Neural crest cell (in vitro differentiated cells): ENCODE data around the gene TIFAB. TPM values are rescaled to one million over a fixed set of nuclear protein-coding genes. Genes with fewer than 3 reads are reported as not detected.

ENCODE experiments used
- DNase-seq: peaks from one replicate; pipeline ENCODE4 v3.0.0; 2021; ENCODE audit warnings: low read depth, mixed read lengths, low spot score
- H3K27ac Mint-ChIP-seq: one replicate; pipeline ENCODE4 v1.8.0; 2021; ENCODE audit warnings: mild to moderate bottlenecking, mixed read lengths; ENCODE audit not compliant: unreplicated experiment
- H3K27me3 Mint-ChIP-seq: 2 replicates; pipeline ENCODE4 v1.8.0; 2021; ENCODE audit warnings: low read depth, mild to moderate bottlenecking, mixed read lengths
- H3K36me3 Mint-ChIP-seq: 2 replicates; pipeline ENCODE4 v1.8.0; 2021; ENCODE audit warnings: low read depth, mild to moderate bottlenecking, mixed read lengths
- H3K4me1 Mint-ChIP-seq: 2 replicates; pipeline ENCODE4 v1.8.0; 2021; ENCODE audit warnings: mixed read lengths
- H3K4me3 Mint-ChIP-seq: one replicate; pipeline ENCODE4 v1.8.0; 2021; ENCODE audit warnings: mild to moderate bottlenecking, mixed read lengths
- H3K9me3 Mint-ChIP-seq: 2 replicates; pipeline ENCODE4 v1.8.0; 2021; ENCODE audit warnings: mixed read lengths
- CTCF ChIP-seq: fragments of 200-600 bp; sonication (generic); conservative IDR thresholded peaks from 2 replicates; pipeline ENCODE4 v1.5.0; 2021; ENCODE audit warnings: antibody characterized with exemption, mild to moderate bottlenecking
- total RNA-seq: library from RNA; stranded (reverse); gene quantifications from 2 replicates; pipeline ENCODE4 v1.2.1, GENCODE V29; 2021

The TIFAB gene
- total RNA-seq, 1 donor from 2014 or later: not detected

GRCh38 chr5:135402031-135402430 lies 50.1 kb downstream of the TIFAB start:
- no peaks in the 10 kb centered on the region for H3K9me3 Mint-ChIP-seq
- TF ChIP-seq CTCF: no peak
- H3K36me3 Mint-ChIP-seq: no peaks in the 10 kb centered on the region
- no peak overlapping the region for H3K4me3 Mint-ChIP-seq
- H3K27ac Mint-ChIP-seq: no peak overlapping the region
- peaks cover 31% of the 10 kb centered on the region for H3K4me1 Mint-ChIP-seq
- no peak for DNase-seq
- peaks cover 42% of the 10 kb centered on the region for H3K27me3 Mint-ChIP-seq

- peak overlapping the region; percentile 96 for H3K4me3 Mint-ChIP-seq
- H3K4me1 Mint-ChIP-seq: peaks cover 42% of the 10 kb centered on the region
Observed at GRCh38 chr5:135400866-135401265, 51.3 kb downstream of the TIFAB start.

GRCh38 chr5:135399794-135400542 lies 52.2 kb downstream of the TIFAB start:
- Mint-ChIP-seq H3K4me3 (peak overlapping the region; percentile 96), H3K36me3 (no peaks in the 10 kb centered on the region), H3K27me3 (peaks cover 30% of the 10 kb centered on the region), H3K9me3 (no peaks in the 10 kb centered on the region), H3K27ac (peak overlapping the region; percentile 14), H3K4me1 (peaks cover 48% of the 10 kb centered on the region)
- DNase-seq: no peak
- TF ChIP-seq CTCF: no peak

More at GRCh38 chr5:135400866-135401265, 51.3 kb downstream of the TIFAB start:
- Mint-ChIP-seq H3K27ac (no peak overlapping the region), H3K9me3 (no peaks in the 10 kb centered on the region), H3K27me3 (peaks cover 34% of the 10 kb centered on the region), H3K36me3 (no peaks in the 10 kb centered on the region)
- DNase-seq: no peak
- no peak for TF ChIP-seq CTCF

GRCh38 chr5:135398855-135399793 lies 53.0 kb downstream of the TIFAB start, which contains the start of gene MACROH2A1:
MACROH2A1 (minus strand) TSS chr5:135399231; CDS start chr5:135389093, 10,138 bp downstream.
- no peaks in the 10 kb centered on the region for H3K36me3 Mint-ChIP-seq
- H3K27ac Mint-ChIP-seq: peak within 1 kb of the TSS; percentile 58
- peaks cover 55% of the 10 kb centered on the region for H3K4me1 Mint-ChIP-seq

More at GRCh38 chr5:135398855-135399793, 53.0 kb downstream of the TIFAB start, which contains the start of gene MACROH2A1:
- DNase-seq: peak; percentile 78
- H3K9me3 Mint-ChIP-seq: no peaks in the 10 kb centered on the region
- peak within 1 kb of the TSS; percentile 96 for H3K4me3 Mint-ChIP-seq
- TF ChIP-seq CTCF: no peak
- H3K27me3 Mint-ChIP-seq: peaks cover 25% of the 10 kb centered on the region
